GM12878 (cell line): ENCODE results near the gene CTNNAL1.

Source experiments
- BHLHE40 ChIP-seq, 2 experiments: fragments of 450-650 bp in 1 of 2; IDR thresholded peaks; 2 replicates each; pipeline ENCODE4 v1.6.1; 2011 to 2017; ENCODE audit warnings: low read depth in 2 of 2, borderline replicate concordance in 1 of 2, improper control_type of control experiment in 1 of 2, low read length in 1 of 2, mild to moderate bottlenecking in 1 of 2
- HCFC1 ChIP-seq: fragments of 150-350 bp; IDR thresholded peaks from 2 replicates; pipeline ENCODE4 v1.6.1; 2014; ENCODE audit warnings: low read length
- MTA2 ChIP-seq: fragments of 450-650 bp; IDR thresholded peaks from 2 replicates; pipeline ENCODE4 v1.6.1; 2016; ENCODE audit warnings: low read depth, mild to moderate bottlenecking, moderate library complexity
- NRF1 ChIP-seq: conservative IDR thresholded peaks from 2 replicates; pipeline ENCODE4 v1.6.1; 2011; ENCODE audit warnings: mild to moderate bottlenecking, low read depth, low read length, improper control_type of control experiment
- POLR2A ChIP-seq: IDR thresholded peaks from 2 replicates; pipeline ENCODE4 v1.6.1; 2011; ENCODE audit warnings: low read depth, mild to moderate bottlenecking, low read length
- RAD21 ChIP-seq: IDR thresholded peaks from 2 replicates; pipeline ENCODE4 v1.6.1; 2011; ENCODE audit warnings: mild to moderate bottlenecking, low read depth, low read length, moderate library complexity; ENCODE audit not compliant: insufficient read depth
- SIN3A ChIP-seq: IDR thresholded peaks from 2 replicates; pipeline ENCODE4 v1.6.1; 2012; ENCODE audit warnings: low read depth, low read length, improper control_type of control experiment
- STAT3 ChIP-seq: IDR thresholded peaks from 2 replicates; pipeline ENCODE4 v1.6.1; 2011; ENCODE audit warnings: low read depth, low read length, improper control_type of control experiment
- YY1 ChIP-seq: IDR thresholded peaks from 2 replicates; pipeline ENCODE4 v1.6.1; 2011; ENCODE audit warnings: low read depth, mild to moderate bottlenecking, low read length
- ZNF384 ChIP-seq: IDR thresholded peaks from 2 replicates; pipeline ENCODE4 v1.6.1; 2012; ENCODE audit warnings: low read depth, mild to moderate bottlenecking, low read length, improper control_type of control experiment, borderline replicate concordance
- TF ChIP-seq, protein P1 (sequence below): IDR thresholded peaks from 2 replicates; pipeline ENCODE4 v1.6.1; 2011; ENCODE audit warnings: low read depth, mild to moderate bottlenecking, low read length, moderate library complexity, borderline replicate concordance; ENCODE audit errors: extremely low read depth
- TF ChIP-seq, protein P2 (sequence below), 3 experiments: IDR thresholded peaks in 2 of 3; conservative IDR thresholded peaks in 1 of 3; 2 replicates each; pipeline ENCODE4 v1.5.1; 2011; ENCODE audit warnings: low read depth in 3 of 3, low read length in 3 of 3, mild to moderate bottlenecking in 3 of 3, control low read depth in 2 of 3, moderate library complexity in 2 of 3, inconsistent platforms in 1 of 3, mixed read lengths in 1 of 3; ENCODE audit not compliant: control insufficient read depth in 2 of 3, insufficient read depth in 1 of 3; ENCODE audit errors: extremely low read depth in 1 of 3
- TF ChIP-seq, protein P3 (sequence below): IDR thresholded peaks from 2 replicates; pipeline ENCODE4 v1.6.1; 2011; ENCODE audit warnings: mild to moderate bottlenecking, low read depth, low read length, moderate library complexity; ENCODE audit not compliant: insufficient replicate concordance

DNA sequence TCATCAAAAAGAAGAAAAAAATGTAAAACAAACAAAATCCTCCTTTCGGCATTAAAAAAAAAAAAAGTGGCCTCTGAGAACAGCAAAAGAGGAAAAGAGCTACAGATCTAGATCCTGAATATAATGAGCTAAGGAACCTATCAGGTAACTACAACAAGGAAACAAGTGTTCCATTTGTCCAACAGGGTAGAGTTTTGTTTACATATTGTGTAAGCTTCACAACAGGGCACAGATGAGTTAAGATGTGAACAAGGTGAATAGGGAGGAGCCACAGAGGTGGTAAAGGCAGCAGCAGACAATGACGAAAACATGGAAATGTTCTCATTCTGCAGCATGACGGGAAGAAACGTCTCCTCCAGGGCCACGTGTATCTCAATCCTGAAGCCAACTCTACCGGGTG lies 93.8 kb downstream of the CTNNAL1 start:
- TF ChIP-seq POLR2A (no peak), HCFC1 (no peak), MTA2 (no peak), BHLHE40 (IDR thresholded peaks at IDR 0.05; ENCODE audit: borderline replicate concordance in 1 of 2, low read depth in 2 of 2, low read length in 1 of 2) (no peak), YY1 (no peak), SIN3A (no peak), ZNF384 (no peak), STAT3 (no peak), NRF1 (no peak), RAD21 (no peak)
- TF ChIP-seq, protein P1, sequence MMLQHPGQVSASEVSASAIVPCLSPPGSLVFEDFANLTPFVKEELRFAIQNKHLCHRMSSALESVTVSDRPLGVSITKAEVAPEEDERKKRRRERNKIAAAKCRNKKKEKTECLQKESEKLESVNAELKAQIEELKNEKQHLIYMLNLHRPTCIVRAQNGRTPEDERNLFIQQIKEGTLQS: no peak
- TF ChIP-seq, protein P2, sequence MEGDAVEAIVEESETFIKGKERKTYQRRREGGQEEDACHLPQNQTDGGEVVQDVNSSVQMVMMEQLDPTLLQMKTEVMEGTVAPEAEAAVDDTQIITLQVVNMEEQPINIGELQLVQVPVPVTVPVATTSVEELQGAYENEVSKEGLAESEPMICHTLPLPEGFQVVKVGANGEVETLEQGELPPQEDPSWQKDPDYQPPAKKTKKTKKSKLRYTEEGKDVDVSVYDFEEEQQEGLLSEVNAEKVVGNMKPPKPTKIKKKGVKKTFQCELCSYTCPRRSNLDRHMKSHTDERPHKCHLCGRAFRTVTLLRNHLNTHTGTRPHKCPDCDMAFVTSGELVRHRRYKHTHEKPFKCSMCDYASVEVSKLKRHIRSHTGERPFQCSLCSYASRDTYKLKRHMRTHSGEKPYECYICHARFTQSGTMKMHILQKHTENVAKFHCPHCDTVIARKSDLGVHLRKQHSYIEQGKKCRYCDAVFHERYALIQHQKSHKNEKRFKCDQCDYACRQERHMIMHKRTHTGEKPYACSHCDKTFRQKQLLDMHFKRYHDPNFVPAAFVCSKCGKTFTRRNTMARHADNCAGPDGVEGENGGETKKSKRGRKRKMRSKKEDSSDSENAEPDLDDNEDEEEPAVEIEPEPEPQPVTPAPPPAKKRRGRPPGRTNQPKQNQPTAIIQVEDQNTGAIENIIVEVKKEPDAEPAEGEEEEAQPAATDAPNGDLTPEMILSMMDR (IDR thresholded peaks at IDR 0.05 in 2 of 3, conservative IDR thresholded peaks at IDR 0.05 in 1 of 3; ENCODE audit: control insufficient read depth in 2 of 3, extremely low read depth in 1 of 3, insufficient read depth in 1 of 3, low read depth in 3 of 3, low read length in 3 of 3): no peak
- TF ChIP-seq, protein P3, sequence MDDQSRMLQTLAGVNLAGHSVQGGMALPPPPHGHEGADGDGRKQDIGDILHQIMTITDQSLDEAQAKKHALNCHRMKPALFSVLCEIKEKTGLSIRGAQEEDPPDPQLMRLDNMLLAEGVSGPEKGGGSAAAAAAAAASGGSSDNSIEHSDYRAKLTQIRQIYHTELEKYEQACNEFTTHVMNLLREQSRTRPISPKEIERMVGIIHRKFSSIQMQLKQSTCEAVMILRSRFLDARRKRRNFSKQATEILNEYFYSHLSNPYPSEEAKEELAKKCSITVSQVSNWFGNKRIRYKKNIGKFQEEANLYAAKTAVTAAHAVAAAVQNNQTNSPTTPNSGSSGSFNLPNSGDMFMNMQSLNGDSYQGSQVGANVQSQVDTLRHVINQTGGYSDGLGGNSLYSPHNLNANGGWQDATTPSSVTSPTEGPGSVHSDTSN: no peak
